GM12878 (cell line): ENCODE data around the gene KIF20A. TPM values are rescaled to one million over a fixed set of nuclear protein-coding genes. Genes with fewer than 3 reads are reported as not detected.

Source experiments
- BMI1 ChIP-seq: fragments of 450-650 bp; IDR thresholded peaks from 2 replicates; pipeline ENCODE4 v1.6.1; 2016; ENCODE audit warnings: mild to moderate bottlenecking, moderate library complexity, borderline replicate concordance
- CHD1 ChIP-seq: IDR thresholded peaks from 2 replicates; pipeline ENCODE4 v1.6.1; 2012; ENCODE audit warnings: low read depth, low read length, improper control_type of control experiment
- CREB1 ChIP-seq: IDR thresholded peaks from 2 replicates; pipeline ENCODE4 v1.6.1; 2012; ENCODE audit warnings: low read depth, mild to moderate bottlenecking, inconsistent platforms
- E4F1 ChIP-seq: fragments of 450-650 bp; IDR thresholded peaks from 2 replicates; pipeline ENCODE4 v1.6.1; 2018; ENCODE audit warnings: borderline replicate concordance, mild to moderate bottlenecking; ENCODE audit not compliant: partially characterized antibody
- FOS ChIP-seq: IDR thresholded peaks from 3 replicates; pipeline ENCODE4 v1.6.1; 2011; ENCODE audit warnings: borderline replicate concordance; ENCODE audit not compliant: insufficient read length; ENCODE audit errors: extremely low read depth
- HSF1 ChIP-seq: fragments of 150-350 bp; IDR thresholded peaks from 2 replicates; pipeline ENCODE4 v1.6.1; 2014; ENCODE audit warnings: mild to moderate bottlenecking, low read depth, low read length
- IKZF1 ChIP-seq: fragments of 450-650 bp; conservative IDR thresholded peaks from 2 replicates; pipeline ENCODE4 v1.6.1; 2017; ENCODE audit warnings: antibody characterized with exemption, mild to moderate bottlenecking
- KLF5 ChIP-seq: fragments of 450-650 bp; IDR thresholded peaks from 2 replicates; pipeline ENCODE4 v1.6.1; 2014; ENCODE audit warnings: mild to moderate bottlenecking; ENCODE audit not compliant: partially characterized antibody
- MEF2A ChIP-seq: IDR thresholded peaks from 2 replicates; pipeline ENCODE4 v1.6.1; 2011; ENCODE audit warnings: low read depth, mild to moderate bottlenecking, low read length, moderate library complexity; ENCODE audit not compliant: insufficient read depth
- NFIC ChIP-seq: IDR thresholded peaks from 2 replicates; pipeline ENCODE4 v1.6.1; 2012; ENCODE audit warnings: low read depth, mild to moderate bottlenecking, inconsistent platforms, low read length, moderate library complexity
- SREBF1 ChIP-seq: IDR thresholded peaks from 2 replicates; pipeline ENCODE4 v1.6.1; 2012; ENCODE audit warnings: mild to moderate bottlenecking, low read length
- YY1 ChIP-seq: IDR thresholded peaks from 2 replicates; pipeline ENCODE4 v1.6.1; 2011; ENCODE audit warnings: low read depth, mild to moderate bottlenecking, low read length
- ZBED1 ChIP-seq: IDR thresholded peaks from 2 replicates; pipeline ENCODE4 v1.6.1; 2016; ENCODE audit warnings: borderline replicate concordance
- ZNF274 ChIP-seq: IDR thresholded peaks from one replicate; pipeline ENCODE4 v1.8.0; 2011; ENCODE audit not compliant: insufficient read length, insufficient read depth
- ZZZ3 ChIP-seq: IDR thresholded peaks from 2 replicates; pipeline ENCODE4 v1.6.1; 2011; ENCODE audit warnings: low read depth; ENCODE audit not compliant: control insufficient read depth, insufficient read length
- polyA plus RNA-seq, 11 experiments: library from polyadenylated mRNA; depleted of rRNA in 4 of 11; unstranded in 6 of 11; stranded (reverse) in 5 of 11; fragments of >200 nt; fragmentation: Nextera tagmentation in 4 of 11; fragmentation: Illumina TruSeq in 1 of 11; extraction: Ambion mirVana in 4 of 11; extraction: Trizol in 1 of 11; gene quantifications; 1 replicate in 1 of 11; 2 replicates in 10 of 11; pipeline versions ENCODE4 v1.2.1 to v1.2.3, GENCODE V29; 2011 to 2016; ENCODE audit warnings: inconsistent platforms in 2 of 11, missing spikeins in 2 of 11, low read depth in 1 of 11
- total RNA-seq, 4 experiments: library from RNA; depleted of rRNA in 3 of 4; stranded (reverse); fragments of >200 nt in 3 of 4; fragmentation: Illumina TruSeq in 1 of 4; extraction: Trizol in 1 of 4; gene quantifications; 2 replicates each; pipeline versions ENCODE4 v1.2.1 to v1.2.3, GENCODE V29; 2013 to 2021
- TF ChIP-seq, protein P1 (sequence below): IDR thresholded peaks from 2 replicates; pipeline ENCODE4 v1.6.1; 2011; ENCODE audit warnings: low read depth, mild to moderate bottlenecking, low read length, moderate library complexity, borderline replicate concordance; ENCODE audit errors: extremely low read depth
- TF ChIP-seq, protein P2 (sequence below): IDR thresholded peaks from 2 replicates; pipeline ENCODE4 v1.6.1; 2011; ENCODE audit warnings: borderline replicate concordance, low read depth, mild to moderate bottlenecking, moderate library complexity, low read length; ENCODE audit not compliant: insufficient read depth, poor library complexity, severe bottlenecking
- TF ChIP-seq, protein P3 (sequence below): fragments of 450-650 bp; IDR thresholded peaks from 2 replicates; pipeline ENCODE4 v1.6.1; 2016; ENCODE audit warnings: mild to moderate bottlenecking, moderate library complexity, borderline replicate concordance
- TF ChIP-seq, protein P4 (sequence below): IDR thresholded peaks from 2 replicates; pipeline ENCODE4 v1.6.1; 2012; ENCODE audit warnings: low read depth, low read length, improper control_type of control experiment

Gene KIF20A
- total and polyA plus RNA-seq, 10 of the 15 experiments (the other 5 are each of a cell fraction or from before 2014, with no cell fraction given) = 20.7 to 61.9 (median 45.3) TPM

GRCh38 chr5:138178516-138179276 is at the start of gene KIF20A, which contains the start of gene BRD8 (continued):
- TF ChIP-seq E4F1 (peak; percentile 53), MEF2A (no peak), SREBF1 (peak; percentile 70), ZBED1 (no peak), IKZF1 (peak; percentile 97), HSF1 (no peak), ZNF274 (no peak), YY1 (peak; percentile 97), FOS (peak; percentile 40), CHD1 (no peak), CREB1 (peak; percentile 74), NFIC (peak; percentile 33; the same call in 1 of the 2 replicates), KLF5 (no peak), BMI1 (no peak), ZZZ3 (no peak)
- TF ChIP-seq, protein P1, sequence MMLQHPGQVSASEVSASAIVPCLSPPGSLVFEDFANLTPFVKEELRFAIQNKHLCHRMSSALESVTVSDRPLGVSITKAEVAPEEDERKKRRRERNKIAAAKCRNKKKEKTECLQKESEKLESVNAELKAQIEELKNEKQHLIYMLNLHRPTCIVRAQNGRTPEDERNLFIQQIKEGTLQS = no peak
- TF ChIP-seq, protein P2, sequence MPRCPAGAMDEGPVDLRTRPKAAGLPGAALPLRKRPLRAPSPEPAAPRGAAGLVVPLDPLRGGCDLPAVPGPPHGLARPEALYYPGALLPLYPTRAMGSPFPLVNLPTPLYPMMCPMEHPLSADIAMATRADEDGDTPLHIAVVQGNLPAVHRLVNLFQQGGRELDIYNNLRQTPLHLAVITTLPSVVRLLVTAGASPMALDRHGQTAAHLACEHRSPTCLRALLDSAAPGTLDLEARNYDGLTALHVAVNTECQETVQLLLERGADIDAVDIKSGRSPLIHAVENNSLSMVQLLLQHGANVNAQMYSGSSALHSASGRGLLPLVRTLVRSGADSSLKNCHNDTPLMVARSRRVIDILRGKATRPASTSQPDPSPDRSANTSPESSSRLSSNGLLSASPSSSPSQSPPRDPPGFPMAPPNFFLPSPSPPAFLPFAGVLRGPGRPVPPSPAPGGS = no peak
- TF ChIP-seq, protein P3, sequence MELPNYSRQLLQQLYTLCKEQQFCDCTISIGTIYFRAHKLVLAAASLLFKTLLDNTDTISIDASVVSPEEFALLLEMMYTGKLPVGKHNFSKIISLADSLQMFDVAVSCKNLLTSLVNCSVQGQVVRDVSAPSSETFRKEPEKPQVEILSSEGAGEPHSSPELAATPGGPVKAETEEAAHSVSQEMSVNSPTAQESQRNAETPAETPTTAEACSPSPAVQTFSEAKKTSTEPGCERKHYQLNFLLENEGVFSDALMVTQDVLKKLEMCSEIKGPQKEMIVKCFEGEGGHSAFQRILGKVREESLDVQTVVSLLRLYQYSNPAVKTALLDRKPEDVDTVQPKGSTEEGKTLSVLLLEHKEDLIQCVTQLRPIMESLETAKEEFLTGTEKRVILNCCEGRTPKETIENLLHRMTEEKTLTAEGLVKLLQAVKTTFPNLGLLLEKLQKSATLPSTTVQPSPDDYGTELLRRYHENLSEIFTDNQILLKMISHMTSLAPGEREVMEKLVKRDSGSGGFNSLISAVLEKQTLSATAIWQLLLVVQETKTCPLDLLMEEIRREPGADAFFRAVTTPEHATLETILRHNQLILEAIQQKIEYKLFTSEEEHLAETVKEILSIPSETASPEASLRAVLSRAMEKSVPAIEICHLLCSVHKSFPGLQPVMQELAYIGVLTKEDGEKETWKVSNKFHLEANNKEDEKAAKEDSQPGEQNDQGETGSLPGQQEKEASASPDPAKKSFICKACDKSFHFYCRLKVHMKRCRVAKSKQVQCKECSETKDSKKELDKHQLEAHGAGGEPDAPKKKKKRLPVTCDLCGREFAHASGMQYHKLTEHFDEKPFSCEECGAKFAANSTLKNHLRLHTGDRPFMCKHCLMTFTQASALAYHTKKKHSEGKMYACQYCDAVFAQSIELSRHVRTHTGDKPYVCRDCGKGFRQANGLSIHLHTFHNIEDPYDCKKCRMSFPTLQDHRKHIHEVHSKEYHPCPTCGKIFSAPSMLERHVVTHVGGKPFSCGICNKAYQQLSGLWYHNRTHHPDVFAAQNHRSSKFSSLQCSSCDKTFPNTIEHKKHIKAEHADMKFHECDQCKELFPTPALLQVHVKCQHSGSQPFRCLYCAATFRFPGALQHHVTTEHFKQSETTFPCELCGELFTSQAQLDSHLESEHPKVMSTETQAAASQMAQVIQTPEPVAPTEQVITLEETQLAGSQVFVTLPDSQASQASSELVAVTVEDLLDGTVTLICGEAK = peak; percentile 93
- TF ChIP-seq, protein P4, sequence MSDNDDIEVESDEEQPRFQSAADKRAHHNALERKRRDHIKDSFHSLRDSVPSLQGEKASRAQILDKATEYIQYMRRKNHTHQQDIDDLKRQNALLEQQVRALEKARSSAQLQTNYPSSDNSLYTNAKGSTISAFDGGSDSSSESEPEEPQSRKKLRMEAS = peak; percentile 98
